ENCODE results near the gene DLG2. TPM values are rescaled to one million over a fixed set of nuclear protein-coding genes. Genes with fewer than 3 reads are reported as not detected.

DLG2 gene
- total and polyA plus RNA-seq, 2 of the 8 experiments (the other 6 are each of a cell fraction or from before 2014, with no cell fraction given), result 1.7 to 14.3 TPM

- POLR2A ChIA-PET (ENCODE audit: partially characterized antibody), result no interaction called here
- no peaks in the 10 kb centered on the region for H3K27me3 ChIP-seq (replicated peaks in 1 of 4; ENCODE audit: control insufficient read depth in 3 of 4, extremely low read depth in 1 of 4, insufficient read depth in 3 of 4, low read length in 3 of 4)
- TF ChIP-seq JUND (IDR thresholded peaks at IDR 0.05; ENCODE audit: low read length) (no peak), SIRT6 (IDR thresholded peaks at IDR 0.05; ENCODE audit: low read length) (no peak), BACH1 (IDR thresholded peaks at IDR 0.05; ENCODE audit: low read length) (no peak), HDAC2 (IDR thresholded peaks at IDR 0.05; ENCODE audit: borderline replicate concordance in 1 of 2, low read depth in 2 of 2, low read length in 2 of 2) (no peak), GTF2F1 (IDR thresholded peaks at IDR 0.05; ENCODE audit: borderline replicate concordance, low read depth, low read length) (no peak), RAD21 (IDR thresholded peaks at IDR 0.05 in 1 of 2, conservative IDR thresholded peaks at IDR 0.05 in 1 of 2; ENCODE audit: low read depth in 2 of 2, low read length in 2 of 2) (no peak), ZNF274 (IDR thresholded peaks at IDR 0.05; ENCODE audit: borderline replicate concordance, extremely low read depth, low read length) (no peak), CTCF (IDR thresholded peaks at IDR 0.05; ENCODE audit: control extremely low read depth in 1 of 3, insufficient read depth in 1 of 3, low read depth in 1 of 3, low read length in 3 of 3) (no peak), KDM5A (IDR thresholded peaks at IDR 0.05; ENCODE audit: low read length) (no peak), RXRA (IDR thresholded peaks at IDR 0.05; ENCODE audit: insufficient read depth, low read depth, low read length) (no peak), TAF7 (optimal IDR thresholded peaks at IDR 0.05; ENCODE audit: borderline replicate concordance, low read depth, low read length) (no peak), TAF1 (IDR thresholded peaks at IDR 0.05; ENCODE audit: low read depth, low read length) (no peak)
Measured at GRCh38 chr11:83866655-83867054, 1760.5 kb downstream of the DLG2 start.

More at GRCh38 chr11:83866655-83867054, 1760.5 kb downstream of the DLG2 start:
- whole genome bisulfite sequencing, 2 experiments (ENCODE audit: extremely low coverage in 1 of 2, insufficient coverage in 1 of 2, insufficient read length in 1 of 2, insufficient replicate concordance in 2 of 2, low coverage in 1 of 2, low lambda C conversion rate in 2 of 2, missing lambda C conversion rate in 1 of 2), result 88% methylated on average over 5 of the region's 5 CpGs; no CpG with 5 or more reads in 1 of the 2 experiments
- H3K23ac ChIP-seq (ENCODE audit: insufficient read length), result no peak overlapping the region
- H2BK15ac ChIP-seq (ENCODE audit: low read length), result no peak overlapping the region
- no peak overlapping the region for H4K91ac ChIP-seq (replicated peaks; ENCODE audit: insufficient read length, low read length)
- H3K9me3 ChIP-seq (ENCODE audit: insufficient read depth in 2 of 2, low read depth in 1 of 2, low read length in 1 of 2), result no peaks in the 10 kb centered on the region
- H4K5ac ChIP-seq (ENCODE audit: insufficient read length, low read depth, low read length), result no peak overlapping the region
- no peak overlapping the region for H2AFZ ChIP-seq (ENCODE audit: low read length)
- no peak overlapping the region for H4K8ac ChIP-seq (ENCODE audit: extremely low read depth, insufficient read depth, low read length)
- H3K14ac ChIP-seq (ENCODE audit: insufficient read length), result no peak overlapping the region
- H3K79me2 ChIP-seq (ENCODE audit: control insufficient read depth in 1 of 2, insufficient read depth in 2 of 2, low read length in 2 of 2), result no peaks in the 10 kb centered on the region
- no peak overlapping the region for H3K4me2 ChIP-seq (ENCODE audit: insufficient read depth in 1 of 2, low read depth in 2 of 2, low read length in 2 of 2)
- H3K9ac ChIP-seq (replicated peaks in 1 of 4; ENCODE audit: extremely low read depth in 1 of 4, low read depth in 3 of 4, low read length in 3 of 4), result no peak overlapping the region
- no peaks in the 10 kb centered on the region for H3K36me3 ChIP-seq (ENCODE audit: control insufficient read depth in 2 of 4, insufficient read depth in 4 of 4, low read length in 3 of 4)
- H3K56ac ChIP-seq (replicated peaks; ENCODE audit: insufficient read length, low read depth, low read length), result no peak overlapping the region
- no peaks in the 10 kb centered on the region for H3K4me1 ChIP-seq (replicated peaks in 1 of 4; ENCODE audit: control insufficient read depth in 3 of 4, insufficient read depth in 4 of 4, low read length in 3 of 4)
- no peaks in the 10 kb centered on the region for H3K79me1 ChIP-seq (ENCODE audit: low read depth, low read length)
- H3K4ac ChIP-seq (replicated peaks; ENCODE audit: insufficient read length, low read depth, low read length), result no peak overlapping the region
- no peak for DNase-seq (ENCODE audit: low read depth in 1 of 2, low spot score in 2 of 2)
- FAIRE-seq, result no peak
- no peak overlapping the region for H3K27ac ChIP-seq (ENCODE audit: low read depth, low read length)
- no peak overlapping the region for H2BK5ac ChIP-seq (ENCODE audit: low read depth, low read length)
- no peaks in the 10 kb centered on the region for H4K20me1 ChIP-seq (replicated peaks in 1 of 2; ENCODE audit: control insufficient read depth in 1 of 2, insufficient read depth in 2 of 2, low read length in 2 of 2)
- no peak overlapping the region for H3K4me3 ChIP-seq (ENCODE audit: extremely low read depth in 1 of 4, insufficient read depth in 2 of 4, low read depth in 3 of 4, low read length in 4 of 4)
- H2AK5ac ChIP-seq (ENCODE audit: low read depth, low read length), result no peak overlapping the region
- no peak overlapping the region for H3K18ac ChIP-seq (ENCODE audit: extremely low read depth, low read length)
- CTCF ChIA-PET (ENCODE audit: partially characterized antibody), result interaction anchor here (1.1 to 1.8 kb wide), 2 partner anchors 11 to 30 kb away, joined by 3 to 6 read pairs; no protein-coding TSS in a partner anchor
- no peaks in the 10 kb centered on the region for H3K23me2 ChIP-seq (ENCODE audit: low read depth, low read length)
- no peak overlapping the region for H2BK120ac ChIP-seq (replicated peaks; ENCODE audit: low read depth, low read length)
- no peak overlapping the region for H2BK12ac ChIP-seq (ENCODE audit: low read depth, low read length)
- no peak overlapping the region for H2BK20ac ChIP-seq (ENCODE audit: low read length)
